Calu3 (cell line): ENCODE measurements around the gene PLIN5. TPM values are rescaled to one million over a fixed set of nuclear protein-coding genes. Genes with fewer than 3 reads are reported as not detected.

ENCODE experiments used
- BruUV-seq: library from RNA; stranded (reverse); fragments of 400-500 nt; replicated peaks from 2 replicates; lab custom pipeline; 2021; lab: Mats Ljungman, UMichigan
- CTCF ChIA-PET: fragments of 300-600 bp; sonication (Branson Sonifier 250); formaldehyde crosslinking; loops from one replicate; lab custom pipeline; 2022; ENCODE audit warnings: antibody characterized with exemption; lab: Charles Lee
- DNase-seq: peaks from one replicate; pipeline ENCODE4 v3.0.0; 2022
- H3K27ac Mint-ChIP-seq: one replicate; pipeline ENCODE4 v1.8.0; 2022; ENCODE audit warnings: mixed read lengths; ENCODE audit not compliant: unreplicated experiment
- H3K27me3 Mint-ChIP-seq: one replicate; pipeline ENCODE4 v1.8.0; 2022; ENCODE audit warnings: mixed read lengths; ENCODE audit not compliant: unreplicated experiment
- H3K36me3 Mint-ChIP-seq: one replicate; pipeline ENCODE4 v1.8.0; 2022; ENCODE audit warnings: mild to moderate bottlenecking, moderate library complexity, mixed read lengths; ENCODE audit not compliant: insufficient read depth, unreplicated experiment
- H3K4me1 Mint-ChIP-seq: one replicate; pipeline ENCODE4 v1.8.0; 2022; ENCODE audit warnings: mild to moderate bottlenecking, low read depth, mixed read lengths; ENCODE audit not compliant: unreplicated experiment
- H3K4me3 Mint-ChIP-seq: one replicate; pipeline ENCODE4 v1.8.0; 2022; ENCODE audit warnings: mild to moderate bottlenecking, low read depth, moderate library complexity, mixed read lengths; ENCODE audit not compliant: unreplicated experiment
- H3K9me3 Mint-ChIP-seq: one replicate; pipeline ENCODE4 v1.8.0; 2022; ENCODE audit warnings: low read depth, mixed read lengths; ENCODE audit not compliant: unreplicated experiment
- CTCF ChIP-seq: fragments of 200-600 bp; IDR thresholded peaks from one replicate; pipeline ENCODE4 v1.8.0; 2022; ENCODE audit warnings: antibody characterized with exemption; ENCODE audit not compliant: unreplicated experiment
- intact Hi-C: fragments of 100-400 bp; cut with micrococcal nuclease; formaldehyde crosslinking; loops from one replicate; pipeline ENCODE4 v1.10.0; 2022; ENCODE audit not compliant: unreplicated experiment
- total RNA-seq: library from RNA; stranded (reverse); gene quantifications from 2 replicates; pipeline ENCODE4 v1.2.3, GENCODE V29; 2022

The PLIN5 gene
- total RNA-seq, 1 experiment from 2014 or later: 7.6 TPM

GRCh38 chr19:4497770-4498389 lies 37.1 kb downstream of the PLIN5 start:
- CTCF ChIA-PET: no interaction called here
- BruUV-seq: no TSS peak

GRCh38 chr19:4496304-4496703 lies 38.7 kb downstream of the PLIN5 start:
- intact Hi-C loops: no loop called here
- Mint-ChIP-seq H3K27ac (no peak overlapping the region), H3K9me3 (no peaks in the 10 kb centered on the region), H3K27me3 (no peaks in the 10 kb centered on the region), H3K4me1 (no peaks in the 10 kb centered on the region), H3K36me3 (peaks cover 22% of the 10 kb centered on the region), H3K4me3 (no peak overlapping the region)
- CTCF ChIA-PET: no interaction called here
- no peak for TF ChIP-seq CTCF
- no peak for DNase-seq
- no TSS peak for BruUV-seq

More at GRCh38 chr19:4497770-4498389, 37.1 kb downstream of the PLIN5 start:
- H3K4me1 Mint-ChIP-seq: no peaks in the 10 kb centered on the region
- DNase-seq: no peak
- no peaks in the 10 kb centered on the region for H3K9me3 Mint-ChIP-seq
- H3K27ac Mint-ChIP-seq: no peak overlapping the region
- H3K4me3 Mint-ChIP-seq: no peak overlapping the region
- H3K27me3 Mint-ChIP-seq: no peaks in the 10 kb centered on the region
- intact Hi-C loops: no loop called here
- H3K36me3 Mint-ChIP-seq: peaks cover 22% of the 10 kb centered on the region
- TF ChIP-seq CTCF: no peak

- CTCF ChIA-PET: interaction anchor here (0.6 kb wide), 1 partner anchor 40 kb away, joined by 3 read pairs; the partner anchor contains the start of gene PLIN5
- Mint-ChIP-seq H3K4me3 (no peak overlapping the region), H3K27me3 (no peaks in the 10 kb centered on the region), H3K4me1 (no peaks in the 10 kb centered on the region), H3K27ac (no peak overlapping the region), H3K9me3 (no peaks in the 10 kb centered on the region), H3K36me3 (peaks cover 18% of the 10 kb centered on the region)
- BruUV-seq: no TSS peak
- no peak for TF ChIP-seq CTCF
- intact Hi-C loops: no loop called here
- DNase-seq: peak; percentile 12
These were observed 39.6 kb downstream of the PLIN5 start for GRCh38 chr19:4495471-4495870.

GRCh38 chr19:4494691-4495064 lies 40.3 kb downstream of the PLIN5 start:
- no peak overlapping the region for H3K27ac Mint-ChIP-seq
- CTCF ChIA-PET: interaction anchor here (1.1 kb wide), 1 partner anchor 10 kb away, joined by 3 read pairs; no protein-coding TSS in a partner anchor
- no peak for TF ChIP-seq CTCF
- no peaks in the 10 kb centered on the region for H3K4me1 Mint-ChIP-seq
- no peaks in the 10 kb centered on the region for H3K9me3 Mint-ChIP-seq
- no peak overlapping the region for H3K4me3 Mint-ChIP-seq
- intact Hi-C loops: no loop called here
- BruUV-seq: no TSS peak
- no peak for DNase-seq
- H3K27me3 Mint-ChIP-seq: no peaks in the 10 kb centered on the region
- peaks cover 14% of the 10 kb centered on the region for H3K36me3 Mint-ChIP-seq
